Measurements from ENCODE around the gene SPINK4. TPM values are rescaled to one million over a fixed set of nuclear protein-coding genes. Genes with fewer than 3 reads are reported as not detected.
A peak's percentile ranks its signal among the peaks of the same experiment; 100 is the strongest.

SPINK4 gene
- total RNA-seq, 1 donor from 2014 or later, result not detected

- no peaks in the 10 kb centered on the region for H3K27me3 Mint-ChIP-seq (ENCODE audit: unreplicated experiment)
- TF ChIP-seq CTCF (IDR thresholded peaks at IDR 0.05), result no peak
- peak overlapping the region; percentile 100 for H3K27ac Mint-ChIP-seq (ENCODE audit: unreplicated experiment)
- peaks cover 16% of the 10 kb centered on the region for H3K36me3 Mint-ChIP-seq (ENCODE audit: unreplicated experiment)
- H3K4me1 Mint-ChIP-seq (ENCODE audit: unreplicated experiment), result peaks cover 34% of the 10 kb centered on the region
- DNase-seq (ENCODE audit: extremely low spot score, unreplicated experiment), result no peak
- H3K4me3 Mint-ChIP-seq (ENCODE audit: unreplicated experiment), result peak overlapping the region; percentile 100
- H3K9me3 Mint-ChIP-seq (ENCODE audit: unreplicated experiment), result no peaks in the 10 kb centered on the region
Measured at GRCh38 chr9:33291031-33291397, 51.0 kb downstream of the SPINK4 start.

- TF ChIP-seq CTCF (IDR thresholded peaks at IDR 0.05), result no peak
- Mint-ChIP-seq H3K27me3 (ENCODE audit: unreplicated experiment) (no peaks in the 10 kb centered on the region), H3K9me3 (ENCODE audit: unreplicated experiment) (no peaks in the 10 kb centered on the region), H3K27ac (ENCODE audit: unreplicated experiment) (peak overlapping the region; percentile 100), H3K36me3 (ENCODE audit: unreplicated experiment) (peaks cover 22% of the 10 kb centered on the region), H3K4me1 (ENCODE audit: unreplicated experiment) (peaks cover 39% of the 10 kb centered on the region), H3K4me3 (ENCODE audit: unreplicated experiment) (peak overlapping the region; percentile 100)
- DNase-seq (ENCODE audit: extremely low spot score, unreplicated experiment), result no peak
Measured at GRCh38 chr9:33291901-33292300, 51.9 kb downstream of the SPINK4 start.

GRCh38 chr9:33293782-33294181, 53.8 kb downstream of the SPINK4 start:
- peaks cover 34% of the 10 kb centered on the region for H3K36me3 Mint-ChIP-seq (ENCODE audit: unreplicated experiment)
- peaks cover 47% of the 10 kb centered on the region for H3K4me1 Mint-ChIP-seq (ENCODE audit: unreplicated experiment)
- no peak for TF ChIP-seq CTCF (IDR thresholded peaks at IDR 0.05)
- no peak overlapping the region for H3K4me3 Mint-ChIP-seq (ENCODE audit: unreplicated experiment)
- H3K9me3 Mint-ChIP-seq (ENCODE audit: unreplicated experiment), result no peaks in the 10 kb centered on the region
- H3K27ac Mint-ChIP-seq (ENCODE audit: unreplicated experiment), result no peak overlapping the region
- H3K27me3 Mint-ChIP-seq (ENCODE audit: unreplicated experiment), result no peaks in the 10 kb centered on the region
- no peak for DNase-seq (ENCODE audit: extremely low spot score, unreplicated experiment)

GRCh38 chr9:33294670-33295432, 54.9 kb downstream of the SPINK4 start:
- Mint-ChIP-seq H3K27ac (ENCODE audit: unreplicated experiment) (peak overlapping the region; percentile 8), H3K36me3 (ENCODE audit: unreplicated experiment) (peaks cover 39% of the 10 kb centered on the region)
- TF ChIP-seq CTCF (IDR thresholded peaks at IDR 0.05), result no peak

GRCh38 chr9:33295571-33295970, 55.6 kb downstream of the SPINK4 start:
- Mint-ChIP-seq H3K9me3 (ENCODE audit: unreplicated experiment) (no peaks in the 10 kb centered on the region), H3K27me3 (ENCODE audit: unreplicated experiment) (no peaks in the 10 kb centered on the region), H3K4me1 (ENCODE audit: unreplicated experiment) (peaks cover 43% of the 10 kb centered on the region), H3K27ac (ENCODE audit: unreplicated experiment) (no peak overlapping the region), H3K36me3 (ENCODE audit: unreplicated experiment) (peaks cover 42% of the 10 kb centered on the region), H3K4me3 (ENCODE audit: unreplicated experiment) (no peak overlapping the region)
- peak; percentile 7 for DNase-seq (ENCODE audit: extremely low spot score, unreplicated experiment)
- no peak for TF ChIP-seq CTCF (IDR thresholded peaks at IDR 0.05)

More at GRCh38 chr9:33294670-33295432, 54.9 kb downstream of the SPINK4 start:
- H3K4me3 Mint-ChIP-seq (ENCODE audit: unreplicated experiment), result no peak overlapping the region
- peak; percentile 42 for DNase-seq (ENCODE audit: extremely low spot score, unreplicated experiment)
- H3K4me1 Mint-ChIP-seq (ENCODE audit: unreplicated experiment), result peaks cover 46% of the 10 kb centered on the region
- H3K27me3 Mint-ChIP-seq (ENCODE audit: unreplicated experiment), result no peaks in the 10 kb centered on the region
- H3K9me3 Mint-ChIP-seq (ENCODE audit: unreplicated experiment), result no peaks in the 10 kb centered on the region

Measured in osteocyte (in vitro differentiated cells).